Hematopoietic multipotent progenitor cell treated with erythropoietin and hydrocortisone succinate and interleukin-3 and kit ligand, for 8 days (in vitro differentiated cells): ENCODE measurements around the gene PRELID1.
"Not testable (repeated sequence)": the region's sequence is repeated elsewhere in the genome, so short reads cannot be mapped to it uniquely, and the experiment has no call there.

Experiments used
- DNase-seq: peaks from one replicate; pipeline ENCODE4 v3.0.0-alpha.2; 2015

Gene PRELID1, protein sequence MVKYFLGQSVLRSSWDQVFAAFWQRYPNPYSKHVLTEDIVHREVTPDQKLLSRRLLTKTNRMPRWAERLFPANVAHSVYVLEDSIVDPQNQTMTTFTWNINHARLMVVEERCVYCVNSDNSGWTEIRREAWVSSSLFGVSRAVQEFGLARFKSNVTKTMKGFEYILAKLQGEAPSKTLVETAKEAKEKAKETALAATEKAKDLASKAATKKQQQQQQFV

DNA sequence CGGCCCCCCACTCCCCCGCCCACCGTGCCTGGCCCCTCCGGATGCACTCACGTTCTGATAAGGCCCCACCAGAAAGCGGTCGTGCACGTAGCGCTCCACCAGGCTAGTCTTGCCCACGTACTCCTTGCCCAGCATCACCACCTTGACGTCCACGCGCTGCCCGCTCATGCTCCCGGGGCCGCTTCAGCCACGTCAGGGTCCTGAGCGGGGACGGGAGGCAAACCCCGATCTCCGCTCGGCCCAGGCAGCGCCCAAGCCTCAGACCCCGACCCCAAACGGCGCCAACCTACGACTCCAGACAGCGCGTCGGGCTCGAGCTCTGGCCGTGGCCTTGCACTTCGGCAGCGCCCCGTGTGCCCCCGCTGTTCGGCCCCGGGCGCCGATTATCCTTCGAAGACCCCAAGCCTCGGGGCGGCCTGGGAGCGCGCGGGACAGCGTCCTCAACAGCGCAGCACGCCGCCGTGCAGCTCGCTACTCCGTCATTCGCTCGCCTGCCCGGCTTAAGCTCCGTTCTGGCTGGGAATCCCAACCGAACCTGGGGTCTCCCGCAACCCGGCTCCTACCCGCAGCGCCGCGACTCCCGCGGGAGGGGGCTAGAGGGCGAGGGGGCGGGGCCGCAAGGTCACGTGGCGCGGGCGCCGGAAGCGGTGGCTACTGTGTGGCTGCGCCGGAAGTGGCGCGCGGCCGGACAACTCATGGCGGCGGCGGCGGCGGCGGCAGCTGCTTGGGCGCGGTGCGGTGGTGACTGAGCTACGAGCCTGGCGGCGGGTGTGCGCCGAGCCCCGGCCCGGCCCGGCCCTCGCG is at the start of gene PRELID1, which contains the start of gene RAB24:
Gene PRELID1, plus strand, starts transcription at position 679 of the 804 bp plus-strand sequence. CDS start 187 bp downstream, outside the sequence.
Gene RAB24, minus strand, starts transcription at position 599 of the 804 bp plus-strand sequence. Its CDS starts 431 bp downstream, at position 168.
- DNase-seq = peak; percentile 83

DNA sequence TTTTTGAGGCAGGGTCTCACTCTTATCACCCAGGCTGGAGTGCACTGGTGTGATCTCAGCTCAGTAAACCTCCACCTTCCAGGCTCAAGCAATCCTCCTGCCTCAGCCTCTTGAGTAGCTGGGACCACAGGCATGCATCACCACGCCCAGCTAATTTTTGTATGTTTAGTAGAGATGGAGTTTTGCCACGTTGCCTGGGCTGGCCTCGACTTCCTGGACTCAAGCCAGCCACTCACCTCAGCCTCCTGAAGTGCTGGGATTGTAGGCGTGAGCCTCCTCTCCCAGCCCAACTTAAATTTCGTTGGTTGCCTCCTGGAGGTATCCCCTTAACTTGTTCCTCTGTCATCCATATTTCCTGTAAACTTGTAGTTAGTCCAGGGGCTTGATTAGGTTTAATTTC is 47.3 kb upstream of the PRELID1 start:
- DNase-seq = no peak

DNA sequence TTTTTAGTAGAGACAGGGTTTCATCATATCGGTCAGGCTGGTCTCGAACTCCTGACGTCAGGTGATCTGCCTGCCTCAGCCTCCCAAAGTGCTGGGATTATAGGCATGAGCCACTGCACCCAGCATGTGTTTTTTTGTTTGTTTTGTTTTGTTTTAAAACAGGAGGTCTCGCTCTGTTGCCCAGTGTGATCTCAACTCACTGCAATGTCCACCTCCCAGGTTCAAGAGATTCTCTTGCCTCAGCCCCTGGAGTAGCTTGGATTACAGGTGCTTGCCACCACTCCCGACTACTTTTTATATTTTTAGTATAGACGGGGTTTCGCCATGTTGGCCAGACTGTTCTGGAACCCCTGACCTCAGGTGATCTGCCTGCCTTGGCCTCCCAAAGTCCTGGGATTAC is 44.9 kb upstream of the PRELID1 start:
- DNase-seq = not testable (repeated sequence)

DNA sequence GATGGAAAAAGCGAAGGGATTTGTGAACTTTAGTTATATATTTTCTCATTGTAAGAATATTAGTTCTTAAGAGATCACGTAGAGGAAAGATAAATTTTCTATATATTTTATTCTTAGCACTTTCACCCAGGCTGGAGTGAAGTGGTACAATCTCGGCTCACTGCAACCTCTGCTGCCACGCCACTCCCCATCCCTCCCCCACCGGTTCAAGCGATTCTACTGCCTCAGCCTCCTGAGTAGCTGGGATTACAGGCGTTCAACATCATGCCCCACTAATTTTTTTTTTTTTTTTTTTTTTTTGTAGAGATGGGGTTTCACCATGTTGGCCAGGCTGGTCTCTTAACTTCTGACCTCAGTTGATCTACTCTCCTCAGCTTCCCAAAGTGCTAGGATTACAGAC is 42.6 kb upstream of the PRELID1 start:
- DNase-seq = no peak

DNA sequence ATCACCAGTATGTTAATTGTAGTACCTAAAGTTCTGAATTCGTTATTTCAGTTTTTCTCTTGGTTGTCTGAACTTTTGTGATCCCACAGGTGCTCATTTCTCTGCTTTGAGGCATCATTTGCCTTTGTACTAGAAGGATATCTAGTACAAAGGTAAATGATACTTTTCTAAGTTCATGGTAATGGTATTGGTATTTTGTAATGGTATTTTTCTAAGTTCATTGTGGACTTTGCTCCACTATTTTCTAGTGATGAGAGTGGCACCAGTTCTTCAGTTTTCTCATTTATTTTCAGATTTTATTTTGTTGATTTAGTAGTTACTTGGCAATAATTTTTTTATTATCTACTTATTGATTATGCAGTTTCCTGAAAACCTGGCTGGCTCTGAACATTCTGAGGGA is 42.1 kb upstream of the PRELID1 start:
- no peak for DNase-seq

DNA sequence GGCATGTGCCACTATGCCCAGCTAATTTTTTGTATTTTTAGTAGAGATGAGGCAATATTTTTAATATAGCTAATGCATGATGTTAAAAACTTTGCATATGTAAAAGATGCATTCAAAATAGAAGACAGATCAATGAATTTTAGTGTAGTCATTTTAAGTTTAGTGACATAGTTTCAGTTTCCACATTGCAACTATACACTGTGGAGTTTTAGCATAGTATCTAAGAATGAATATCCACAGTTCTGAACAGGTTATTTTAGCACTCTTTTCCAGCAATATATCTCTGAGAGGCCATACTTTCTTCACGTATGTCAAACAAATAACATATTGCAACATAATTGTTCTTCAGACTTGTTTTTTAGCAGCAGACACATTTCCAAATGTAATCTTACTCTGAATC is 39.4 kb upstream of the PRELID1 start:
- no peak for DNase-seq

DNA sequence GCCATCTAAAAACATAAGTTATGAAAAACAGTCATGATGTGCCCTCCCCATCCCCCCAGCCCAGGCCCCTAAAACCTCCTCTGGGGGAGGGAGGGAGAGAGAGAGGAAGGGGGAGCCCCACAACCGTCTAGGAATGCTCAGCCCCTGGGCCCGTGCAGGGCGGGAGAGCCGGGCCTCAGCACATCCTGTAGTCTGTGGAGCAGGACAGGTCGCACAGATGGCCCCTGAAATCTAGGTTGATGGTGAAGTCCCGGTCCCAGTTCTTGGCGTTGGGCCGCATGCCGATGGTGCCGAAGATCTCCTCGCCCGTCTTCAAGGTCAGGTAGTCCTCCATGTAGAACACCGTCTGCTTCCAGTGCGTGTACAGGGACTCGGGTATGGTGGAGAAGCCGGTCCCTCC is 38.2 kb upstream of the PRELID1 start:
- no peak for DNase-seq

DNA sequence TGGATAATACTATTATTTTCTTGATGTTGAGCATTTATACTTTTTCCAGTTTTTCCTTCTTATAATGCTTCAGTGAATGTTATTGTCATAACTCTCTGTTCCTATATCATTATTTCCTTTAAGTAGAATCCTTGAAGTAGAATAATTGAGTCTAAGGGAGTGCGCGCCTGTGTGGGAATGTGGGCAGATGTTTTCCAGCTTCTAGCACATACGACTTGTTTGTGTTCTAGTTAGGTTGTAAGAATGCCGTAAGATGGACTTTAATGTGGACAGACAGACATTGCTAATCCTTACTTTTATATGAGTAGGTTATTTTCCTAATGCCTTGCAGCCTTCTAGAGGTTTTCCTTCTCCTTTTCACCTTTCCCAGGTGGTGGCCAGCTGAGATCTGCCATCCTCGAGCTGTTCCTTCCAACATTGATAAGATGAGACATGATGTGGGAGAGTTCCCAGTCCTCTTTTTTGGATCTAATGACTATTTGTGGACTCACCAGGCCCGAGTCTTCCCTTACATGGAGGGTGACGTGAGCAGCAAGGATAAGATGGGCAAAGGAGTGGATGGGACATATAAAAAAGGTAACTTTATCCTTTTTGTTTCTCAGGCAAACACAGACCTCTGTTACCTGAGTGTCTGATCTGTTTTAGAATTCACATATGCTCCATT is 34.2 kb upstream of the PRELID1 start:
- DNase-seq = no peak

DNA sequence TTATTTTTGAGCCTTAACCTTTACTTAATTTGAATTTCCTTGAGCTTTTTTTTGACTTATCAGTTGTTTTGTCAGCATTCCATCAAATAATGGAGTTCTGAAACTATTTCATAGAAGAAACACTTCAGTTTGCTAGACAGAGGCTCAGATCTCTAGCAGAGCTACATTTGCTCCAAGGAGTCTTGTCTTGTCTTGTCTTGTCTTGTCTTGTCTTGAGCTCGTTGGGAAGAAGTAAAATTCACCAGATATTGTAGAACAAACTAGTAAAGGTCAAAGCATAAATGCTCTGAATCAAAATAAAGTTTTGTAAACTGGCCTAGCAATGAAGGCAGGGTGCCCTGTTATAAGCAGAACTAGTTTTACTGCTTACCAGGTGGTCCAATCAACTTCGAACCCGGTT is 33.6 kb upstream of the PRELID1 start:
- DNase-seq = no peak

DNA sequence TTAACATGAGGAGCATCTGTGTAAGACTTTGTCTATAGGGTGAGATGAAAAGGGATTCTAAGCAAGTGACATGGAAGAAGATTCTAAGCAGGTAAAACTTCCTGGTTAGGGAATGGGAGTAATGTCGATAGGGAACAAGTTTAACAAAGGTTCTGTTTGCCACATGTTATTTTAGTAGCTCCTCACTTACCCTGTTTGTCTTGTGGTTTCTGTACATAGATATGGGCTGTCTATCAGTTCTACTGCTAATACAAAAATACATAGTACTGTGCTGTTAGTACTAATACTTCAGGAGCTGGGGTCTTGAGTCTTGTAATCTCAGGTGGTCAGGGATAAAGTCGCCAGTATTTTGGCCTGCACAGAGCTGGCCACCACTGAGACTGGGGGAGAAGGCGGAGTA is 32.9 kb upstream of the PRELID1 start:
- DNase-seq = no peak

DNA sequence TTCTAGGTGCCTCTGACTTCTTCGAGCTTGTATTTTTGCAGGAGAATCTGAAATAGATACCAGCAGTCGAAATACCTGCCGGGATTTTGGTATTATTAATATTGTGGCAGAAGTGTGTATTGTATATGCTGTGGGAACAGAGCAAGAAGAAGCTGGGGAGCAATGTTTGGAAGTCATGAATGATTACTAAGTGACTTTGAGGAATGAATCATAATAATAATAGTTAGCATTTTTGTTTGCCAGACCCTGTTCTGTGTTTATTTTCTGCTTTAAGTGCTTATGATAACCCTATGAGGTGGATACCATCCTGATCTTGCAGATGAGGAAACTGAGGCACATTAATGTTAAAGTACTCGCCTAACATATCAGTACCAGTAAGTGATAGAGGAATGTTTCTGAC is 32.5 kb upstream of the PRELID1 start:
- no peak for DNase-seq

DNA sequence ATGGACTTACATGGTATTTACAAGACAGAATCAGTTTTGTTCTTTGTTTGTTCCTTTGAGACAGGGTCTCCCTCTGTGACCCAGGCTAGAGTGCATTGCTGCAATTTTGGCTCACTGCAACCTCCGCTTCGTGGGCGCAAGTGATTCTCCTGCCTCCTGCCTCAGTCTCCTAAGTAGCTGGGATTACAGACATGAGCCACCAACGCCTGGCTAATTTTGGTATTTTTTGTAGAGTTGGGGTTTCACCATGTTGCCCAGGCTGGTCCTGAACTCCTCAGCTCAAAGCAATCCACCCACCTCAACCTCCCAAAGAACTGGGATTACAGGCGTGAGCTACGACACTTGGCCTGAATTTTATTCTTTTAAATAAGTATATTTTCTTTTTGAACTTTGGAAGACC is 27.7 kb upstream of the PRELID1 start:
- no peak for DNase-seq

DNA sequence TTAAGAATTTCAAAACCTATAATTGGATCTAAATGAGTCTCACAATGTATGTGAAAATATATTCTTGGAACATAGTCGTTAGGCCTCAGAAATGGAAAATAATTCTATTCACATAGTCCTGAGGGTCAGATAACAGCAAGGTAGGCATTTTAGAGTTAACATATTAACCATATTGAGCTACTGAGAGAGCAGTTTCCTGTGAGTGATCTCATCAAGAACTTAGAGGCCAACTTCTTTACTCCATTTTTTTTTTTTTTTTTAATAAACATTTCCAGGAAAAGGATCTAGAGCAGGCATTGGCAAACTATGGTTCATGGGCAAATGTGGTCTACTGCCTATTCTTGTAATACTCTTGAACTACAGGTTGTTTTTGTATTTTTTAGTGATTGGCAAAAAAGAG is 26.7 kb upstream of the PRELID1 start:
- DNase-seq = no peak

DNA sequence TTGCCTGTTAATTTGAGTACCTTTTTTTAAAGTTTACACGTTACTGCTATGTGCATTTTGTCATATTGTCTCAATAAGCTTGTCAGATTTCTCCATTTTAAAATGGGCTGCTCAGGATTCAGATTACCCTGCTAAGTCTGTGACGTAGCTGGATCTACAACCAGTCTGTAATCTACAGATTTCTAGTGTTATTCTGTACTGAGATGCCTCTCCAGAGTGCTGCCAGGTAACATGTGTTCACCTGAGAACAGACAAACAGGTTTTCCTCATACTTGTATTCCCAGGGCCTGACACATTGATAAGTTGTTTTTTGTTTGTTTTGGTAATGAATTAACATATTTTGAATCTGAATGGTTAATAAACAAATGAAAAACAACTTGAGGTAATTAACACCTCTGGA is 15.4 kb upstream of the PRELID1 start:
- DNase-seq = no peak

DNA sequence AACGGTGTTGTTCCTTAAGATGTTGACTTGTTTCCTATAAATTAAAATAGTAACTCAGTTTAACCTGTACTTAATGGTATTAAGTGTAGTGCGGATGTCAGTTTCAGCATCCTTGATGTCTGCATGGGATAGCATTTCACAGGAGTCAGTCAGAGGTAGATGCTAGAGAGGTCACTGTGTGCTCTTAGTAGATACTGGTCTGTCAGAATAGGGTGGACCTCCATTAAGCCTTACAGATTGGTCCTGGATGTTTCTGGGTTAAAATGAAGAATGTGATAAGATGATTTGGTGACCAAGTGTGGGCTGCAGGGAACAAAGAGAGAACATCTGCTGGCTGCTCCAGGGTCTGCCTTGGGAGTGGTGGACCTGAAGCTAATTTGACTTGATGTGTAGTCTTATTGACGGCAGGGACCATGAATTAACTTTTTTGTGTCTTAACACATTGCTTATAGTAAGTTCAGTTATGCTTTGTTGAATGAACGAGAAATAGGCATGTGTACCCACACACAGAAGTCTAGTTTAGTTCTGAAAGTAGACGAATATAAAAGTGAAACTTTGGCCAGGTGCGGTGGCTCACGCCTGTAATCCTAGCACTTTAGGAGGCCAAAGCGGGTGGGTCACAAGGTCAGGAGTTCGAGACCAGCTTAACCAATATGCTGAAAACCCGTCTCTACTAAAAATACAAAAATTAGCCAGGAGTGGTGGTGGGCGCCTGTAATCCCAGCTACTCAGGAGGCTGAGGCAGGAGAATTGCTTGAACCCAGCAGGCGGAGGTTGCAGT is 12.6 kb upstream of the PRELID1 start:
- no peak for DNase-seq

DNA sequence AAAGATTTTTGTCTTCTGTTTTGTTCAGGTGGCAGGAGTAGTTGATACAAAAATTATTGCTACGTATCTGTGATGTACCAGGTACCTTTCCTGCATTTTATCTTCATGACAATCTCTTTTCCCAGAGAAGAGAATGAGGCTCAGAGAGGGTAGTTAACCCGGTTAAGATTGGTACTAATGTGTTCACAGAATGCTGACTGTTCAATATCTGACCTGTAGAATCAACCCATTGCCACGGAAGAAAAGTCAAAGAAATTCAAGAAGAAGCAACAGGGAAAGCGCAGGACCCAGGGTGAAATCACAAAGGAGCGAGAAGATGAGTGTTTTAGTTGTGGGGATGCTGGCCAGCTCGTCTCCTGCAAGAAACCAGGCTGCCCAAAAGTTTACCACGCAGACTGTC is 11.9 kb upstream of the PRELID1 start:
- no peak for DNase-seq

DNA sequence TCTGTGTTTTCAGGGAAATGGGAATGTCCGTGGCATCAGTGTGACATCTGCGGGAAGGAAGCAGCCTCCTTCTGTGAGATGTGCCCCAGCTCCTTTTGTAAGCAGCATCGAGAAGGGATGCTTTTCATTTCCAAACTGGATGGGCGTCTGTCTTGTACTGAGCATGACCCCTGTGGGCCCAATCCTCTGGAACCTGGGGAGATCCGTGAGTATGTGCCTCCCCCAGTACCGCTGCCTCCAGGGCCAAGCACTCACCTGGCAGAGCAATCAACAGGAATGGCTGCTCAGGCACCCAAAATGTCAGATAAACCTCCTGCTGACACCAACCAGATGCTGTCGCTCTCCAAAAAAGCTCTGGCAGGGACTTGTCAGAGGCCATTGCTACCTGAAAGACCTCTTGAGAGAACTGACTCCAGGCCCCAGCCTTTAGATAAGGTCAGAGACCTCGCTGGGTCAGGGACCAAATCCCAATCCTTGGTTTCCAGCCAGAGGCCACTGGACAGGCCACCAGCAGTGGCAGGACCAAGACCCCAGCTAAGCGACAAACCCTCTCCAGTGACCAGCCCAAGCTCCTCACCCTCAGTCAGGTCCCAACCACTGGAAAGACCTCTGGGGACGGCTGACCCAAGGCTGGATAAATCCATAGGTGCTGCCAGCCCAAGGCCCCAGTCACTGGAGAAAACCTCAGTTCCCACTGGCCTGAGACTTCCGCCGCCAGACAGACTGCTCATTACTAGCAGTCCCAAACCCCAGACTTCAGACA is 9.6 kb upstream of the PRELID1 start:
- no peak for DNase-seq

DNA sequence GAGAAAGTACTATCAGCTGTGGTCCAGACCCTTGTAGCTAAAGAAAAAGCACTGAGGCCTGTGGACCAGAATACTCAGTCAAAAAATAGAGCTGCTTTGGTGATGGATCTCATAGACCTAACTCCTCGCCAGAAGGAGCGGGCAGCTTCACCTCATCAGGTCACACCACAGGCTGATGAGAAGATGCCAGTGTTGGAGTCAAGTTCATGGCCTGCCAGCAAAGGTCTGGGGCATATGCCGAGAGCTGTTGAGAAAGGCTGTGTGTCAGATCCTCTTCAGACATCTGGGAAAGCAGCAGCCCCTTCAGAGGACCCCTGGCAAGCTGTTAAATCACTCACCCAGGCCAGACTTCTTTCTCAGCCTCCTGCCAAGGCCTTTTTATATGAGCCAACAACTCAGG is 9.0 kb upstream of the PRELID1 start:
- DNase-seq = no peak

DNA sequence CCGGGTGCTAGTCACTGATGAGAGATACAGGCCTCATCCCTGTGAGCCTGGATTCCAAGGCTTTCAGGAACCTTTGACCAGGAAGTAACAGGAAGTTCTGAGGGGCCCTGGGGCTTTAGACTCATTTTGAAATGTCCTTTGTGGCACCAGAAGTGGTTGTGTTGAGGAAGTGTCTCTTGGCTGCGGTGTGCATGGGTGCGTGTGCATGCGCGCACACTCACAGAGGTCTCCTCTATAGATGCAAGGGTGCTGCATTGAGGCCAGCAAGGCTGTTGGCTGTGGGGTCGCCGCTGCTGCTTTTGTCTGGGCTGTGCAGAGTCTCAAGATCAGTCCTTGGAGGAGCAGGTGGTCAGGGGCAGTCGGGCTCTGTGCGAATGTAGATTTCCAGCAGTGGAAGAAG is 7.7 kb upstream of the PRELID1 start:
- DNase-seq = no peak

DNA sequence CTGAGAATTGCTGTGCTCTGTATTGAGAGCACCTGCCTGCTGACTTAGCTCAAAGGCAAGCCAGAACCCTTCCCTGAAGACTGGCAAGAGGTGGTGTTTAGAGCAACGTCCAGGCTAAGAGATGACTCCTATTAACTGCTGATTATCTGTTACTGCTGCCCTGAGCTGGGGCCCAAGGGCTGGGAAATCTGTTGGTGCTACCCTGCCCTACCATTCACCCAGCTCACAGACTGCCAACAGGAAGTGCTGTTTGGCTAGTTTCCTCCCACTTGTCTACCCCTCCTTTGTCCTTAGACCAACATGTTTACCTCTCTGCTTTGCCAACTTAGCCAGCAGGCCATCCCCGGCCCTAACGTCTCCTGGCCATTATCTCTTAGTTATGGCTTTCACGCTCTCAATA is 7.0 kb upstream of the PRELID1 start:
- no peak for DNase-seq

DNA sequence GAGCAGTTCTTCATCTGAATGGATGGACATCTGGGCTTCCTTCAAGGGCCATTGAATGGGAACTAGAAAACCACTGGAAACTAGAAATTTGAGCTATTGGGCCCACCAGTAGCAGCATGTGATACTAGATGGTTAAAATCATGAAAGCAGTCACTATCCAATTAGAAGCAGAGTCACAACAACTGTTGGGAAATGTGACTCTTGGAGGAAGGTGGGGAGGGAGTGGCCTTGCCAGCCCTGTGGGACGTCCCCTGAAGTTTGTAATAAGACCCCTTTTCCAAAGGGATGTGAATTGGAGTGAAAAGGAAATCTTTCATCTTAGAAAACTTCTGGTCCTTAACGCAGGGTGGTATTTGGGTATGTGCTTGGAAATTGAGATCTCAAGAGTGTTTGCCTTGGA is 5.7 kb upstream of the PRELID1 start:
- DNase-seq = no peak

DNA sequence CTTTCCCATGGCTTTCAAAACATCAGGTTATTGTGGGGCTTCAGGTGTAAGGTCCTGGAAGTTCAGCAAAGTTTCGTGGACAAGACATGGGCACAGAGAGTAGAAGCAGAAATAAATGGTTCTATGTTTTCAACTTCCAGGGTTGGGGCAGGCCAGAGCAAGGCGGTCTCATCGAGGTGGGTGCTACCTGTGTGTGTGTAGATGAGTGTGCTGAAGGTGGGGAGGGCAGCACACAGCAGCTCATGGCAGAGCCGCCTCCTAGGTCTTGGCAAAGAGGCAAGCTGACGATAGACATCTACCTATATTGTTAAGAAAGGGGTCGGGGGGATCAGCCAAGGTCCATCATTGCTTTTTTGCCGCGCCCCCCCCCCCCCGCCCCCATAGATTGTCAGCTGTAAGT is 3.9 kb upstream of the PRELID1 start:
- DNase-seq = no peak
